Subcutaneous adipose tissue (tissue), 4 donors: ENCODE results near the gene PLCXD1. TPM values are rescaled to one million over a fixed set of nuclear protein-coding genes. Genes with fewer than 3 reads are reported as not detected.

ENCODE experiments used
- total RNA-seq, 4 donors: library from RNA; depleted of rRNA; stranded (reverse); fragments of >200 nt; gene quantifications; one replicate each; pipeline ENCODE4 v1.1.0, GENCODE V29; 2016
- TF ChIP-seq, protein P1 (sequence below): fragments of 450-650 bp; IDR thresholded peaks from one replicate; pipeline ENCODE4 v1.5.1; 2016; ENCODE audit warnings: low read depth, mild to moderate bottlenecking, control low read depth, antibody characterized with exemption, moderate library complexity

Gene PLCXD1
- total RNA-seq, 4 donors from 2014 or later, result 6.6 to 84.2 (median 11.3) TPM

DNA sequence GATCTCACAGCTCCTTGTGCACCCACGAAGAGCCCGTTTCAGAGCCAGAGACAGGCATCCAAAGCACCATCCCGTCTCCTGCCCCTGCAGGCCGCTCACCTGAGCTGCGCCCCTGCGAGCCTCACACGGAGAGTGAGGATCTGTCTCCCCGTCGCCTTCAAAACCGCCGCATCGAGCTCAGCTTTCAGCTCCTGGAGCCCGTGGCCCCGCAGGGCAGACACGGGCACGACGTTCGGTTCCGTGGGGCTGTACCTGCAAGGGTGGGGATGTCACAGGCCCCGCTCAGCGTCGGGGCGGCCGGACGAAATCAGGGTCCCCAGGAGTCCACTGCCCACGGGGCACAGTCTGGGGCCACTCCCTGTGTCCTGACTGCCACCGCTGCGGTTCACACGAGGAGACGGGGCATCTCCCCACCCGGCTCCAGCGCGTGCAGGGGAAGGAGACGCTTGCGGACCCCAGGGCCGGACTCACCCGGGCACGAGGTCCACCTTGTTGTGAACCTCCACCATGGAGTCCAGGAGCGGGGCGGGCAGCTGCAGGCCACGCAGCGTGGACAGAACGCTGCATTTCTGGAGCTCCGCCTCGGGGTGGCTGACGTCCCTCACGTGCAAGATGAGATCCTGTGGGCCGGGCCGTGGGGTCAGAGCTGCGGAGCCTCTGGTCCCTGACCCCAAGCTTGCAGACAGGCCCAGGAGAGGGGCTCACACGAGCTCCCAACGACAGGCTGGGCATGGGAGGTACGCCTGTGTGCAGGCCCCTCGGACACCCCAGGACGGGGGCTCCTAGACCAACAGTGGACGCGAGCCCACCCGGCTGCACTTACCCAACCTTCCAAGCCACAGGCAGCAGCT, 26.3 kb downstream of the PLCXD1 start:
- TF ChIP-seq, protein P1, sequence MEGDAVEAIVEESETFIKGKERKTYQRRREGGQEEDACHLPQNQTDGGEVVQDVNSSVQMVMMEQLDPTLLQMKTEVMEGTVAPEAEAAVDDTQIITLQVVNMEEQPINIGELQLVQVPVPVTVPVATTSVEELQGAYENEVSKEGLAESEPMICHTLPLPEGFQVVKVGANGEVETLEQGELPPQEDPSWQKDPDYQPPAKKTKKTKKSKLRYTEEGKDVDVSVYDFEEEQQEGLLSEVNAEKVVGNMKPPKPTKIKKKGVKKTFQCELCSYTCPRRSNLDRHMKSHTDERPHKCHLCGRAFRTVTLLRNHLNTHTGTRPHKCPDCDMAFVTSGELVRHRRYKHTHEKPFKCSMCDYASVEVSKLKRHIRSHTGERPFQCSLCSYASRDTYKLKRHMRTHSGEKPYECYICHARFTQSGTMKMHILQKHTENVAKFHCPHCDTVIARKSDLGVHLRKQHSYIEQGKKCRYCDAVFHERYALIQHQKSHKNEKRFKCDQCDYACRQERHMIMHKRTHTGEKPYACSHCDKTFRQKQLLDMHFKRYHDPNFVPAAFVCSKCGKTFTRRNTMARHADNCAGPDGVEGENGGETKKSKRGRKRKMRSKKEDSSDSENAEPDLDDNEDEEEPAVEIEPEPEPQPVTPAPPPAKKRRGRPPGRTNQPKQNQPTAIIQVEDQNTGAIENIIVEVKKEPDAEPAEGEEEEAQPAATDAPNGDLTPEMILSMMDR, result no peak

DNA sequence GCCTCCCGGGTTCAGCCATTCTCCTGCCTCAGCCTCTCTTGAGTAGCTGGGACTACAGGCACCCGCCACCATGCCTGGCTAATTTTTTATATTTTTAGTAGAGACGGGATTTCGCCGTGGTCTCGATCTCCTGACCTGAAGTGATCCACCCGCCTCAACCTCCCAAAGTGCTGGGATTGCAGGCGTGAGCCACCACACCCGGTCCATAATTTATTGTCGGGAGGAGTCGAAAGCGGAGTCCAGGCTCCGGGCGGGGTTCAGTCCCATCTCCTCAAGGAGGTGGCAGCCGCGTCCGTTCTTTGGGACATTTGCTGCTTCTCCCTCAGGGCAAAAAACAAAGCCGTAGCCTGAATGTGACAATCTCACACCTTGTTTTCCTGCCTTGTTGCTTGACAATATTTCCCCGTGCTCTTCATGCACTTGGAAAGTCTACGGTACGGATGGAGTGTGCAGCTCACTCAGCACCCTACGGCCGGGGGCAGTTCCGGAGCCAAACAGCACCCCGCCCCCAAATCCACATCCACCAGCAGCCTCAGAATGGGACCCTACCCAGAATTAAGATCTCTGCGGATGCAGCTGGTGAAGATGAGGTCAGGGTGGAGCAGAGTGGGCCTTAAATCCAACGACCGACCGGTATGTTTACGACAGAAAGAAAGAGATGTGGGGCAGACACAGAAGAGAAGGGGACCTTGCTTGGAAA, 27.8 kb downstream of the PLCXD1 start:
- TF ChIP-seq, protein P1, result no peak

DNA sequence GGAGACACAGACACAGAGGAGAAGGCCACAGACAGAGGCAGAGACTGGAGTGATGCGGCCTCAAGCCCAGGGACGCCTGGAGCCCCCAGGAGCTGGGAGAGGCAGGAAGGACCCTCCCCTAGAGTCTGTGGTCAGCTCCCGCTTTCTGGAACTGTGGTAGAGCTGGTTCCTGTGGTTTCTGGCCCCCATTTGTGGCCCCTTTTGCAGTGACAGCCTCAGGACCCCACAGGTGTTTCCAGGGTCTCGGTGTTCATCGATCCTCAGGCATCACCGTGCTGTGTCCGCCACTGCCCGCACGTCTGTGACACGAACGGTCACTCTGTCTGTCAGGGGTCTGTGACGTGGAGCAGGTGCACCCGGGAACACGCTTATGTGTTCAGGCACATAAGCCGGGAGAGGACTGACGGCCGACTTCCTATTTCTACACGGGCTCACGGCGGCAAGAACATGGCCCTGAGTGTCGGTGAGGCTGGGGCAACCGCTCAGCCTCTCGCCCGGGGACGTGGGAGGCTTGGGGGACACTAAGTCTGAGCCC, 29.5 kb downstream of the PLCXD1 start:
- TF ChIP-seq, protein P1, result no peak

DNA sequence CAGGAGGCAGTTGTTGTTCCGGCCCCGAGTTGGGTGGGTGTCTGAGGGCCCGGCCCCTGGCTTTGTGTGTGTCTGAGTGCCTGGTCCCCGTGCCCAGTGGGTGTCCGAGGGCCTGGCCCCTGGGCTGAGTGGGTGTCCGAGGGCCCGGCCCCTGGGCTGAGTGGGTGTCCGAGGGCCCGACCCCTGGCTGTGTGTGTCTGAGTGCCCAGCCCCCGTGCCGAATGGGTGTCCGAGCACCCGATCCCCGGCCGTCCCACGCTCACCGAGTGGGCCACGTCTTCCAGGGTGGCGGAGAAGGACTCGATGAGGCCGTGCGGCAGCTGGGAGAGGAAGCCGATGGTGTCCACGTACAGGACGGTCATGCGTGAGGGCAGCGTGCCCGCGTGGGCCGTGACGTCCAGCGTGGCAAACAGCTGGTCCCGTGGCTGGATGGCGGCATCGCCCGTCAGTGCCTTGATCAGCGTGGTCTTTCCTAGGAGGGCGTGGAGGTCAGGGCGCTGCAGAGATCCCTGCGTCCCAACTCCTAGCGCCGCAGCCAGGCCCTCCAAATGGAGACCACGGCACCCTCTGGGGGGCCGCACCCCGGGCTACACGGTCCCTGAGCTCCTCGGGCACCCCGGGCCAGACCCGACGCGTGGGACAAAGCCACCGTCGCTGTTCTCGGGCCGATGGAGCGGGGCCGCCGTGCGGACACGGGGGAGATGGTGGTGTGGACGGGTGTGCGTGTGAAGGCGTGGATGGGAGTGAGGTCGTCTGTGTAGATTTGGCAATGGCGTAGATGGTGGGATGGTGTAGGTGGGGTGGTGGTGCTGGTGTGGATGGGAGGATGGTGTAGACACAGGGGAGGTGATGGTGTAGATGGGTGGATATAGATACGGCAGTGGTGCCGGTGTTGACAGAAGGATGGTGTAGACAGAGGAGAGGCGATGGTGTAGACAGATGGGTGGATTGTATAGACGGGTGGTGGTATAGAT, 30.3 kb downstream of the PLCXD1 start:
- TF ChIP-seq, protein P1, result no peak

DNA sequence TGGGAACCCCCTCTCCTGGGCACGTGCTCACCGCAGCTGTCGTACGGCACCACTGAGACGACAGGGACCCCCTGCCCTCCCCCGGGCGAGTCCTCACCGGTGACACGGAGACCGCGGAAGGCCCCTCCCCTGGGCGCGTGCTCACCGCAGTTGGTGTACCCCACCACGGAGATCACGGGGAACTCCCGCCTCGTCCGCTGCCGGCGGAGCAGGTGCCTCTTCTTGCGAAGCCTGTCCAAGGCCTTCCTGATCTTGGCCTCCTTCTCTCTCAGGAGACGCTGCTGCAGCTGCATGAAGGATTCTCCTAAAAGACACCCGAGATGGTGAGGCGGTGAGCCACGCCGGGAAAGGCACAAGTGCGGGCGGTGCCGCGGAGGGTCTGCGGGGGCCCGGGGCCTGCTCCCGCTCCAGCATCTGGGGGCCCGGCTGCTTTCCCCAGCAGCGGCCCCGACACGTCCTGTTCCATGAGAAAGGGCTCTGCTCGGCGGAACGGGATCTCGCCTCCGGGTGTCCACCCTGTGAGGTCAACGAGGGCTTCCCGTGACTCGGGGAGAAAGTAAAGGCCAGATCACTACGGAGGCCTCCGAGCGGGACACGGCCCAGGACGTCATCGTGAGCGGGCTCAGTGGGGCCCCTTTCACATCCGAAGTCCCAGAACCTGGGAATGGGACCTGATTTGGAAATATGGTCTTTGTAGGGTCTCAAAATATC, 31.6 kb downstream of the PLCXD1 start:
- TF ChIP-seq, protein P1, result no peak

DNA sequence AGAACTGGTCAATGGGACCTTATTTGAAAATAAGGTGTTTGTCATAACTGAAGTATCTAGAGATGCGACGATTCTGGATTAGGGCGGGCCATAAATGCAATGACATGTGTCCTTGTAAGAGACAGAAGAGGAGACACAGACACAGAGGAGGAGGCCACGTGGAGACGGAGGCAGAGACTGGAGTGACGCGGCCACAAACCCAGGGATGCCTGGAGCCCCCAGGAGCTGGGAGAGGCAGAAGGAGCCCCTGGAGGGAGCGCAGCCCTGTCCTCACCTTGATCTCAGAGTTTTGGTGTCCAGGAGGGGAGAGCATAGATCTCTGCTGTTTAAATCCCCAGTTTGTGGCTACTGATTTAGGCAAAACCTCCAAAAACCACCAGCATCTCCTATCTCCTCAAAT, 32.4 kb downstream of the PLCXD1 start:
- TF ChIP-seq, protein P1, result no peak
